Gastroesophageal sphincter (tissue), 4 donors: Measurements from ENCODE around the gene OGG1. TPM values are rescaled to one million over a fixed set of nuclear protein-coding genes. Genes with fewer than 3 reads are reported as not detected.

ENCODE experiments used
- ATAC-seq: fragments of 150-250 bp; one replicate; pipeline ENCODE4 v1.9.1; 2016; ENCODE audit warnings: mild to moderate bottlenecking, moderate library complexity
- H3K27ac ChIP-seq, 4 donors: fragments of 200-600 bp; sonication (generic) in 3 of 4; 1 replicate in 3 of 4; 2 replicates in 1 of 4; pipeline ENCODE4 v1.5.1; 2016 to 2019
- H3K27me3 ChIP-seq: fragments of 200-600 bp; sonication (generic); one replicate; pipeline ENCODE4 v1.5.1; 2019
- H3K36me3 ChIP-seq, 2 donors: fragments of 200-600 bp; sonication (generic); one replicate each; pipeline ENCODE4 v1.5.1; 2019; ENCODE audit warnings: control low read depth in 1 of 2
- H3K4me1 ChIP-seq, 3 donors: fragments of 200-600 bp; sonication (generic); 1 replicate in 2 of 3; 2 replicates in 1 of 3; pipeline ENCODE4 v1.5.1; 2016 to 2019; ENCODE audit warnings: control low read depth in 2 of 3
- H3K4me3 ChIP-seq, 2 donors: fragments of 200-600 bp; sonication (generic); one replicate each; pipeline ENCODE4 v1.5.1; 2019; ENCODE audit warnings: mild to moderate bottlenecking in 1 of 2, moderate library complexity in 1 of 2
- H3K9me3 ChIP-seq, 3 donors: fragments of 200-600 bp; sonication (generic); one replicate each; pipeline ENCODE4 v1.5.1; 2017 to 2019; ENCODE audit warnings: control low read depth in 2 of 3
- EP300 ChIP-seq: sonication (generic); formaldehyde crosslinking; IDR thresholded peaks from one replicate; pipeline ENCODE4 v1.6.1; 2017; ENCODE audit warnings: antibody characterized with exemption, mild to moderate bottlenecking
- POLR2A ChIP-seq, 2 donors: fragments of 450-650 bp; IDR thresholded peaks; one replicate each; pipeline ENCODE4 v1.6.1; 2017; ENCODE audit warnings: antibody characterized with exemption in 2 of 2, mild to moderate bottlenecking in 2 of 2, moderate library complexity in 1 of 2
- POLR2AphosphoS5 ChIP-seq: sonication (generic); formaldehyde crosslinking; IDR thresholded peaks from one replicate; pipeline ENCODE4 v1.6.1; 2017; ENCODE audit warnings: antibody characterized with exemption
- WGBS, 2 donors: methylation state at CpG; one replicate each; pipeline ENCODE4 v1.1.5; 2018; ENCODE audit warnings: low coverage in 1 of 2; 5-methylcytosine and 5-hydroxymethylcytosine counted together
- total RNA-seq, 4 donors: library from RNA; depleted of rRNA; stranded (reverse); fragments of >200 nt; gene quantifications; one replicate each; pipeline ENCODE4 v1.1.0, GENCODE V29; 2016
- TF ChIP-seq, protein P1 (sequence below), 4 experiments: fragments of 200-600 bp in 2 of 4; fragments of 450-650 bp in 2 of 4; sonication (generic) in 1 of 4; IDR thresholded peaks; one replicate each; pipeline ENCODE4 v1.5.1; 2017 to 2019; ENCODE audit warnings: antibody characterized with exemption in 4 of 4, mild to moderate bottlenecking in 2 of 4, moderate library complexity in 2 of 4

The OGG1 gene
- total RNA-seq, 4 donors from 2014 or later: 22.1 to 33.8 (median 25.9) TPM

DNA sequence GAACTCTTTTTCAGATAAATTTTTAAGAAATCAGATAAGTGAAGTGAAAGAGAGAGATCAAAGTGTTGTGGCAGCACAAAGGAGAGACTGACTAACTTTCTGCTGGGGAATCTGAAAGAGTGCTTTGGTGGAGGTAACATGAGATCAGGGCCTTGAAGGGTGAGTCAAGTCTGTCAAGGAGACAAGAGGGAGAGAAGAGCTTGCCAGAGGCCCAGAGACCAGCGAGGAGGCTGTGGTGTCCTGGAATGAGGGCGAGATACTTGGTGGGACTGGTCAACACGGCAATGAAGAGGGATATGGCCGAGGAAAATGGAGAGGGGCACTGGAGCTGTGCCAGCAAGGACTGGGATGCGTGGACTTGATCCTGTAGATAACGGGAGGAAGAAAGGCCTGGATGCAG, 38.0 kb downstream of the OGG1 start:
- peaks cover 0 to 81% of the 10 kb centered on the region in 2 donors for H3K36me3 ChIP-seq
- TF ChIP-seq POLR2AphosphoS5 (no peak), POLR2A (IDR thresholded peaks at IDR 0.05) (no peak), EP300 (no peak)
- TF ChIP-seq, protein P1, sequence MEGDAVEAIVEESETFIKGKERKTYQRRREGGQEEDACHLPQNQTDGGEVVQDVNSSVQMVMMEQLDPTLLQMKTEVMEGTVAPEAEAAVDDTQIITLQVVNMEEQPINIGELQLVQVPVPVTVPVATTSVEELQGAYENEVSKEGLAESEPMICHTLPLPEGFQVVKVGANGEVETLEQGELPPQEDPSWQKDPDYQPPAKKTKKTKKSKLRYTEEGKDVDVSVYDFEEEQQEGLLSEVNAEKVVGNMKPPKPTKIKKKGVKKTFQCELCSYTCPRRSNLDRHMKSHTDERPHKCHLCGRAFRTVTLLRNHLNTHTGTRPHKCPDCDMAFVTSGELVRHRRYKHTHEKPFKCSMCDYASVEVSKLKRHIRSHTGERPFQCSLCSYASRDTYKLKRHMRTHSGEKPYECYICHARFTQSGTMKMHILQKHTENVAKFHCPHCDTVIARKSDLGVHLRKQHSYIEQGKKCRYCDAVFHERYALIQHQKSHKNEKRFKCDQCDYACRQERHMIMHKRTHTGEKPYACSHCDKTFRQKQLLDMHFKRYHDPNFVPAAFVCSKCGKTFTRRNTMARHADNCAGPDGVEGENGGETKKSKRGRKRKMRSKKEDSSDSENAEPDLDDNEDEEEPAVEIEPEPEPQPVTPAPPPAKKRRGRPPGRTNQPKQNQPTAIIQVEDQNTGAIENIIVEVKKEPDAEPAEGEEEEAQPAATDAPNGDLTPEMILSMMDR (IDR thresholded peaks at IDR 0.05): no peak
- H3K27ac ChIP-seq: no peak overlapping the region

DNA sequence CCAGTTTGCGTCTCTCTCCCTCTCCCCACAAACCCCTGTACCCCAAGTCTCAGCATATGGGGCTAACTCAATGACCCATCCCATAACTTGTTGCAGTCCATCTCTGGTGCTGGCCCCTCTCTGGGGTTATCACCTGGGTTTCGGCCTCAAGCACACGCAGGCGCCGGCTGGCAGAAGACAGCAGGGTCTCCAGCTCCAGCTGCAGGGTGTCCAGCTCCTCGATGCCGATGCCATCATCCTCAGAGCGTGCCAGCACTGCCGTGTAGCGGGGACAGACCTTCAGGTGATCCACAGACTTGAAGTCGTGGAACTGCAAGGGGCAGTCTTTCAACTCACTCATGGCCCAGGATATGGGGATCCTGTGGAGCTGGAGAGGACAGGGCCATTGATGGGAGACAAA, 41.4 kb downstream of the OGG1 start:
- ATAC-seq: no peak
- no peak overlapping the region for H3K4me3 ChIP-seq

More for the DNA sequence above, 38.0 kb downstream of the OGG1 start:
- Histone ChIP-seq H3K4me3 (no peak overlapping the region), H3K9me3 (no peaks in the 10 kb centered on the region), H3K4me1 (peaks cover 0 to 23% (median 7%) of the 10 kb centered on the region in 3 donors), H3K27me3 (no peaks in the 10 kb centered on the region)
- ATAC-seq: no peak
- 77 to 79% methylated on average over 6 of the region's 6 CpGs for WGBS, 2 donors

DNA sequence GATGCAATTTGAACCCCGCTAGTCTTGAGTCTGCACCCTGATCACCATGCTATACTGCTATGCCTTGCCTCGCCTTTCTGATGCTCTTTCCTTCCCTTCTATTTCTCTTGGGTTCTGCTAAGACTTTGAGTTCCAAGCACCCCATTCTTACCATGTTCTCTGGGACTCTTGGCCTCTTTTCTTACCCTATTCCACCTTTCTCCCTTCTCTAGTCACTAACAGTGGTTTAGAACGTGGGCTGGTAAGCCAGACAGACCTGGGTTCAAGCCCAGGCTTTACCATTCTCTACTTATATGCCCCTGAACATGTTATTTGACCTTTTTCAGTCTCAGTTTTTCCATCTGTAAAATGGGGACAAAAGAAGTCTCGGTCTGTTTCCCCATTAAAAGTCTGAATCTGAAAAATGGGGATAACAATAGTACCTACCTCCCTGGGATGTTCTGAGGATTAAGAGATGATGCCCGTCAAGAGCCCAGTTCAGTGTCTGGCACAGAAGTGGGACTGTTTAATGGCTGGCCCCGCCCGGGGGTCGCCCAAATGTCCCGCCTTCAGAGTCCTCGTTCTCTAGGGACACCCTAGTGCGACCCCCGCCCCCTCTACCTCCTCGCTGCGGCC, 42.1 kb downstream of the OGG1 start:
- H3K27ac ChIP-seq: peak overlapping the region; percentile 93 to 98 (median 96)
- peaks cover 0 to 58% (median 18%) of the 10 kb centered on the region in 3 donors for H3K4me1 ChIP-seq
- WGBS, 2 donors: 20 to 21% methylated on average over 8 to 9 of the region's 14 CpGs
- ATAC-seq: no peak
- H3K27me3 ChIP-seq: no peaks in the 10 kb centered on the region
- H3K4me3 ChIP-seq: peak overlapping the region; percentile 90 to 93
- peaks cover 0 to 60% of the 10 kb centered on the region in 2 donors for H3K36me3 ChIP-seq
- no peaks in the 10 kb centered on the region for H3K9me3 ChIP-seq
- TF ChIP-seq POLR2AphosphoS5: no peak
- TF ChIP-seq EP300: no peak
- TF ChIP-seq POLR2A (IDR thresholded peaks at IDR 0.05): no peak
- TF ChIP-seq, protein P1 (IDR thresholded peaks at IDR 0.05): no peak

More for the DNA sequence above, 41.4 kb downstream of the OGG1 start:
- TF ChIP-seq EP300 (no peak), POLR2A (IDR thresholded peaks at IDR 0.05) (no peak), POLR2AphosphoS5 (no peak)
- TF ChIP-seq, protein P1 (IDR thresholded peaks at IDR 0.05): no peak
- peaks cover 0 to 65% of the 10 kb centered on the region in 2 donors for H3K36me3 ChIP-seq
- H3K9me3 ChIP-seq: no peaks in the 10 kb centered on the region
- peaks cover 0 to 50% (median 18%) of the 10 kb centered on the region in 3 donors for H3K4me1 ChIP-seq
- 67 to 100% methylated on average over 1 of the region's 11 CpGs for WGBS, 2 donors
- peak overlapping the region in 3 of 4 donors; percentile 95 to 98 (median 97) for H3K27ac ChIP-seq
- H3K27me3 ChIP-seq: no peaks in the 10 kb centered on the region

DNA sequence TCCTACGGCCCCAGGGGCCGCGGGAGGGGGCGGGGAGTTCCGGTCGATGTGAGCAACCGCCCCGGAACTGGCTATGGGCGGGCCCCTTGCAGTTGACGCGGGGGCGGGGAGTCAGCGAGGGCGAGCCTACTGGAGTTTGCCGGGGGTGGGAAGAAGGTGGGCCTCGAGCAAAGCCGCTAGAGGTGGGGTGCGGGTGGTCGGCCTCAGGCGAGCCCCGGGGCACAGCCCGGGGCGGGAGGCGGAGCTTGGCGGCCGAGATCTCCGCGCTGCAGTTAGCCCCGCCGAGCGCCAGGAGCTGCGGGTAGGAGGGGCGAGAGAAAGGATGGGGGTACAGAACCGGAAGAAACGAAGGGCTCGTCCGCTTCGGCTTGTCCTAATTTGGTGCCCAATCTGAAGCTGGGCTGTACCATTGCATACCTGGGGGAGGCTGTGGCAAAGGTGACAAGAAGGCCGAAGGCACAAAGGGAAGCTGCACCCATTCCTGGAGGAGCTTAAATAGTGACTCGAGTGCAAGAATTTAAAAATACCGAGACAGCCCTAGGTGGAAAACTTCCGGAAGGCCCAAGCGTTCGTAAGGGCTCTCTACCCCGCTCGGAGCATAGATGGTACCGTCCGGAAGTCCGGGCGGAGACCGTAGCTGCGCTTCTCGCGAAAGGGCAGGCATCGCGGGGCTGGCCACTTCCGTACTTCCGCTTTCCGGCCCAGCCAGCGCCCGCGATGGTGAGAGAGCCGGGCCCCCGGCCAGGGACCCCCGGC, 42.8 kb downstream of the OGG1 start, which contains the start of the genes ARPC4 and TADA3:
Gene ARPC4, plus strand, starts transcription at position 678 of the 756 bp plus-strand sequence. Its CDS starts 40 bp downstream, at position 718.
Gene TADA3, minus strand, starts transcription at position 69 of the 756 bp plus-strand sequence. CDS start 1,007 bp downstream, outside the sequence.
- TF ChIP-seq EP300 (no peak), POLR2AphosphoS5 (peak; percentile 77), POLR2A (IDR thresholded peaks at IDR 0.05) (peak; percentile 32 to 57)
- TF ChIP-seq, protein P1 (IDR thresholded peaks at IDR 0.05): peak in 3 of 4 experiments; percentile 24 to 45 (median 40)
- H3K27me3 ChIP-seq: no peaks in the 10 kb centered on the region
- H3K4me3 ChIP-seq: peak within 1 kb of the TSS; percentile 90 to 93
- peak; percentile 96 for ATAC-seq
- peaks cover 0 to 59% of the 10 kb centered on the region in 2 donors for H3K36me3 ChIP-seq
- no peaks in the 10 kb centered on the region for H3K9me3 ChIP-seq
- H3K27ac ChIP-seq: peak within 1 kb of the TSS; percentile 93 to 98 (median 96)
- 0% methylated on average over 20 of the region's 65 CpGs; no CpG with 5 or more reads in 1 of the 2 donors for WGBS, 2 donors
- peaks cover 0 to 64% (median 18%) of the 10 kb centered on the region in 3 donors for H3K4me1 ChIP-seq
